Endothelial cell of umbilical vein (primary cell): ENCODE results near the gene EYS. TPM values are rescaled to one million over a fixed set of nuclear protein-coding genes. Genes with fewer than 3 reads are reported as not detected.
"Not testable (repeated sequence)": the region's sequence is repeated elsewhere in the genome, so short reads cannot be mapped to it uniquely, and the experiment has no call there.

Source experiments
- BruUV-seq: library from RNA; stranded (reverse); fragments of 400-500 nt; replicated peaks from 2 replicates; lab custom pipeline; 2021; lab: Mats Ljungman, UMichigan
- CTCF ChIA-PET: fragments of 300-600, 350-600 bp; sonication (Branson Sonifier 250); formaldehyde crosslinking; loops from one replicate; lab custom pipeline; 2021; ENCODE audit warnings: antibody characterized with exemption, inconsistent platforms; lab: Charles Lee
- POLR2A ChIA-PET: fragments of 300-600, 350-600 bp; sonication (Branson Sonifier 250); formaldehyde crosslinking; loops from one replicate; lab custom pipeline; 2021; ENCODE audit warnings: antibody characterized with exemption, inconsistent platforms; lab: Charles Lee
- DNase-seq: peaks from one replicate; pipeline ENCODE4 v3.0.0-alpha.2; 2011; ENCODE audit warnings: low read depth, low spot score
- FAIRE-seq: peaks from 2 replicates; lab custom pipeline; 2011; peaks lifted over from hg19 to GRCh38; lab: Jason Lieb, UNC
- H2AFZ ChIP-seq: 2 replicates; pipeline ENCODE4 v1.6.0; 2012; ENCODE audit warnings: low read depth, low read length, control low read depth, inconsistent platforms
- H3K27ac ChIP-seq: 2 replicates; pipeline ENCODE4 v1.5.1; 2011; ENCODE audit warnings: low read depth, mild to moderate bottlenecking, control low read depth, low read length, moderate library complexity; ENCODE audit not compliant: insufficient read depth
- H3K27me3 ChIP-seq, 2 experiments: 2 replicates each; pipeline versions ENCODE4 v1.6.0 to v1.6.1; 2011; ENCODE audit warnings: low read length in 2 of 2, mixed read lengths in 1 of 2; ENCODE audit not compliant: control insufficient read depth in 2 of 2, insufficient read depth in 2 of 2
- H3K36me3 ChIP-seq, 2 experiments: 2 replicates in 1 of 2; 3 replicates in 1 of 2; pipeline ENCODE4 v1.5.1; 2011; ENCODE audit warnings: low read length in 2 of 2, mild to moderate bottlenecking in 1 of 2, moderate library complexity in 1 of 2; ENCODE audit not compliant: control insufficient read depth in 2 of 2, insufficient read depth in 2 of 2; ENCODE audit errors: extremely low read depth in 1 of 2
- H3K4me1 ChIP-seq: 3 replicates; pipeline ENCODE4 v1.5.1; 2011; ENCODE audit warnings: mild to moderate bottlenecking, low read length; ENCODE audit not compliant: control insufficient read depth, insufficient read depth; ENCODE audit errors: extremely low read depth
- H3K4me2 ChIP-seq: 2 replicates; pipeline ENCODE4 v1.6.1; 2011; ENCODE audit warnings: low read length, control low read depth, mixed read lengths; ENCODE audit not compliant: insufficient read depth
- H3K4me3 ChIP-seq, 3 experiments: fragments of 200-600 bp in 1 of 3; sonication (generic), shearing (Covaris generic) in 1 of 3; replicated peaks in 1 of 3; 2 replicates each; pipeline ENCODE4 v1.5.1; 2011 to 2016; ENCODE audit warnings: control low read depth in 3 of 3, low read length in 3 of 3, mild to moderate bottlenecking in 2 of 3, inconsistent platforms in 1 of 3, low read depth in 1 of 3, moderate library complexity in 1 of 3; ENCODE audit not compliant: insufficient read depth in 1 of 3
- H3K79me2 ChIP-seq: 2 replicates; pipeline ENCODE4 v1.6.0; 2012; ENCODE audit warnings: low read length, inconsistent platforms; ENCODE audit not compliant: control insufficient read depth, insufficient read depth
- H3K9ac ChIP-seq: replicated peaks from 2 replicates; pipeline ENCODE3; 2011; ENCODE audit warnings: low read length, control low read depth; ENCODE audit not compliant: insufficient read depth; ENCODE audit errors: extremely low read depth
- H3K9me1 ChIP-seq: replicated peaks from 3 replicates; pipeline ENCODE4 v1.6.0; 2011; ENCODE audit warnings: mild to moderate bottlenecking, low read length; ENCODE audit not compliant: control insufficient read depth, insufficient read depth; ENCODE audit errors: extremely low read depth
- H3K9me3 ChIP-seq: replicated peaks from 2 replicates; pipeline ENCODE4 v1.5.1; 2012; ENCODE audit warnings: low read length, inconsistent platforms; ENCODE audit not compliant: control insufficient read depth, insufficient read depth
- H4K20me1 ChIP-seq: replicated peaks from 2 replicates; pipeline ENCODE3; 2011; ENCODE audit warnings: mild to moderate bottlenecking, low read length; ENCODE audit not compliant: control insufficient read depth, insufficient read depth; ENCODE audit errors: extremely low read depth
- CTCF ChIP-seq, 2 donors: IDR thresholded peaks; 1 replicate in 1 of 2; 2 replicates in 1 of 2; pipeline ENCODE4 v1.5.1; 2011; ENCODE audit warnings: low read length in 2 of 2, mild to moderate bottlenecking in 2 of 2, moderate library complexity in 2 of 2, control low read depth in 1 of 2, inconsistent platforms in 1 of 2, low read depth in 1 of 2; ENCODE audit not compliant: insufficient read depth in 1 of 2; ENCODE audit errors: extremely low read depth in 1 of 2
- EZH2 ChIP-seq: IDR thresholded peaks from 2 replicates; pipeline ENCODE4 v1.6.1; 2012; ENCODE audit warnings: borderline replicate concordance, low read depth, mild to moderate bottlenecking, moderate library complexity, low read length, inconsistent platforms; ENCODE audit not compliant: severe bottlenecking
- FOS ChIP-seq: IDR thresholded peaks from 2 replicates; pipeline ENCODE4 v1.6.1; 2011; ENCODE audit warnings: mild to moderate bottlenecking, low read length, moderate library complexity, borderline replicate concordance; ENCODE audit not compliant: insufficient read depth
- GATA2 ChIP-seq: IDR thresholded peaks from 2 replicates; pipeline ENCODE4 v1.7.0; 2011; ENCODE audit warnings: low read depth, mild to moderate bottlenecking, moderate library complexity, mixed read lengths, low read length; ENCODE audit not compliant: insufficient read length, insufficient read depth
- JUN ChIP-seq: IDR thresholded peaks from 2 replicates; pipeline ENCODE4 v1.6.1; 2011; ENCODE audit warnings: borderline replicate concordance, low read depth; ENCODE audit not compliant: insufficient read length, insufficient read depth
- MAX ChIP-seq: IDR thresholded peaks from 2 replicates; pipeline ENCODE4 v1.6.1; 2011; ENCODE audit not compliant: insufficient read depth, insufficient read length
- MYC ChIP-seq: IDR thresholded peaks from one replicate; pipeline ENCODE4 v1.6.1; 2011; ENCODE audit warnings: mild to moderate bottlenecking, low read depth, low read length
- POLR2A ChIP-seq: IDR thresholded peaks from 2 replicates; pipeline ENCODE4 v1.6.1; 2012; ENCODE audit warnings: low read depth, mild to moderate bottlenecking, control low read depth, low read length
- POLR2AphosphoS5 ChIP-seq: IDR thresholded peaks from 2 replicates; pipeline ENCODE4 v1.6.1; 2012; ENCODE audit warnings: low read depth, mild to moderate bottlenecking, control low read depth, low read length, moderate library complexity; ENCODE audit not compliant: insufficient read depth
- dilution Hi-C: fragments of 300-500 bp; cut with MboI; formaldehyde crosslinking; loops from one replicate; pipeline ENCODE4 v1.15.0; 2019; ENCODE audit warnings: low sequenced_read_pairs; ENCODE audit not compliant: extremely low pct_ligation_motif_present
- intact Hi-C: fragments of 100-400 bp; cut with micrococcal nuclease; formaldehyde crosslinking; loops from one replicate; pipeline ENCODE4 v1.10.0; 2022
- polyA plus RNA-seq, 4 experiments: library from polyadenylated mRNA; depleted of rRNA in 3 of 4; stranded (reverse) in 3 of 4; unstranded in 1 of 4; fragments of >200 nt; gene quantifications; 2 replicates each; pipeline versions ENCODE4 v1.2.1 to v1.2.3, GENCODE V29; 2011 to 2012; ENCODE audit warnings: missing spikeins in 1 of 4
- total RNA-seq: library from RNA; stranded (reverse); gene quantifications from 2 replicates; pipeline ENCODE4 v1.2.3, GENCODE V29; 2021

The EYS gene
- total and polyA plus RNA-seq, 2 donors (not counting 3 experiments of a cell fraction or from before 2014, with no cell fraction given) = 0.01 to 0.27 TPM

GRCh38 chr6:63887804-63888203 lies 1819.2 kb downstream of the EYS start:
- H3K4me1 ChIP-seq, H3K27me3 ChIP-seq, H2AFZ ChIP-seq, H3K9me3 ChIP-seq, POLR2A ChIA-PET, H3K9ac ChIP-seq, H4K20me1 ChIP-seq, BruUV-seq, DNase-seq, H3K36me3 ChIP-seq, FAIRE-seq, H3K4me3 ChIP-seq, intact Hi-C loops, H3K27ac ChIP-seq, dilution Hi-C loops, H3K79me2 ChIP-seq, H3K9me1 ChIP-seq, H3K4me2 ChIP-seq: not testable (repeated sequence)
- CTCF ChIA-PET = interaction anchor here (0.7 kb wide), 1 partner anchor 536 kb away, joined by 4 read pairs; no protein-coding TSS in a partner anchor

GRCh38 chr6:63887002-63887751 lies 1819.8 kb downstream of the EYS start:
- no peak for TF ChIP-seq POLR2AphosphoS5
- TF ChIP-seq CTCF (IDR thresholded peaks at IDR 0.05; ENCODE audit: extremely low read depth in 1 of 2, insufficient read depth in 1 of 2, low read depth in 1 of 2, low read length in 2 of 2) = no peak
- no peak for TF ChIP-seq POLR2A
- TF ChIP-seq MYC = no peak
- no peak for TF ChIP-seq EZH2
- no peak for TF ChIP-seq MAX
- TF ChIP-seq FOS = no peak
- TF ChIP-seq GATA2 = no peak
- no peak for TF ChIP-seq JUN
- Histone ChIP-seq H3K9ac (no peak overlapping the region), H3K27me3 (no peaks in the 10 kb centered on the region), H3K4me1 (no peaks in the 10 kb centered on the region), H3K36me3 (no peaks in the 10 kb centered on the region), H3K9me3 (no peaks in the 10 kb centered on the region), H3K4me2 (no peak overlapping the region), H3K4me3 (no peak overlapping the region), H4K20me1 (no peaks in the 10 kb centered on the region), H3K9me1 (no peaks in the 10 kb centered on the region), H3K27ac (no peak overlapping the region), H3K79me2 (no peaks in the 10 kb centered on the region), H2AFZ (no peak overlapping the region)
- POLR2A ChIA-PET = no interaction called here
- FAIRE-seq = no peak
- dilution Hi-C loops (no loop called here), intact Hi-C loops (no loop called here)
- no TSS peak for BruUV-seq
- DNase-seq = no peak
- CTCF ChIA-PET = interaction anchor here (0.6 to 0.7 kb wide), 2 partner anchors 32 to 535 kb away, joined by 3 to 4 read pairs; no protein-coding TSS in a partner anchor
